B cell (primary cell): ENCODE data around the gene C3AR1.

Experiments used
- CTCF ChIP-seq: fragments of 200-600 bp; IDR thresholded peaks from one replicate; pipeline ENCODE4 v1.8.0; 2022; ENCODE audit warnings: antibody characterized with exemption, mild to moderate bottlenecking
- EZH2 ChIP-seq: IDR thresholded peaks from 2 replicates; pipeline ENCODE4 v1.6.1; 2012; ENCODE audit warnings: borderline replicate concordance, low read depth, mild to moderate bottlenecking, moderate library complexity, low read length; ENCODE audit not compliant: insufficient read depth, poor library complexity, severe bottlenecking

- TF ChIP-seq CTCF (no peak), EZH2 (no peak)
These were observed 25.4 kb downstream of the C3AR1 start for GRCh38 chr12:8040791-8041190.
